ENCODE data around the gene STRADA.

STRADA gene, protein sequence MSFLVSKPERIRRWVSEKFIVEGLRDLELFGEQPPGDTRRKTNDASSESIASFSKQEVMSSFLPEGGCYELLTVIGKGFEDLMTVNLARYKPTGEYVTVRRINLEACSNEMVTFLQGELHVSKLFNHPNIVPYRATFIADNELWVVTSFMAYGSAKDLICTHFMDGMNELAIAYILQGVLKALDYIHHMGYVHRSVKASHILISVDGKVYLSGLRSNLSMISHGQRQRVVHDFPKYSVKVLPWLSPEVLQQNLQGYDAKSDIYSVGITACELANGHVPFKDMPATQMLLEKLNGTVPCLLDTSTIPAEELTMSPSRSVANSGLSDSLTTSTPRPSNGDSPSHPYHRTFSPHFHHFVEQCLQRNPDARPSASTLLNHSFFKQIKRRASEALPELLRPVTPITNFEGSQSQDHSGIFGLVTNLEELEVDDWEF

DNA sequence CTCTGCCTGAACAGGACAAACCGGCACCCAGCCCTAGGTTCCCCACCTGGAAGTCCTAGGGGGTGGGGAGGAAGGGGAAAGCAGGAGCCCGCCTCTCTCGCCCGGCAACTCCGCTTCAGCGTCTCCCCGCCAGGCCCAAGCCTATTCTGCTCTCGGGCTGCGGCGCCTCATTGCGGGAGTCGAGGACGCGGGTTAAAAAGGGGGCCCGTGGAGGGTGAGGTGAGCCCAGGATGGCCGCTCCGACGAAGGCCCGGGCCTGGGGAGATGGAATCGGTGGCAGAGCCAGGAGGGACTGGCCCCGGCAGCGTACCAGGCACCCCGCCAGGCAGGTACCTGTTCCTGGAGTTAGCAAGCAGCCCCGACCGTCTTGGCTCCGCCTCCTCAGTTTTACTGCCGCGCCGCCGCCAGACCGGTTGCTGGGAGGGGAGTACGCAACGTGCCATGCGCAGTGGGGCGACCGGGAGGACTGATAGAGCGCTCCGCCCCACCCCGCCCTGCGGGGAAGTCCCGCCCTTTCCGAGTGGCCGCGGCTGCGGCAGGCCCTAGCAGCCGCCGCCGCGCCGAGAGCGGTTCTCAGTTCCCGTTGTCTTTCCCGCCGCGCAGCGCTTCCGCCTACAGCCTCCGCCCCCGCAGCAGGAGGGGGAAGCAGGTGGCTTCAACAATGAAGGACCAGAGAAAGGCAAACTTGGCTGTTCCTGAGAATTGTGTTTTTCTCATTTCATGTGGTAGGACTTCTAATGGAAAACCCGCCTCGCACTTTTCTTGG is at the start of gene STRADA:
TSS of gene STRADA (minus strand) at position 392 of the 766 bp plus-strand sequence. CDS start 13,430 bp downstream, outside the sequence.
- peak; percentile 95 to 99 for DNase-seq (ENCODE audit: low read depth in 2 of 2)

DNA sequence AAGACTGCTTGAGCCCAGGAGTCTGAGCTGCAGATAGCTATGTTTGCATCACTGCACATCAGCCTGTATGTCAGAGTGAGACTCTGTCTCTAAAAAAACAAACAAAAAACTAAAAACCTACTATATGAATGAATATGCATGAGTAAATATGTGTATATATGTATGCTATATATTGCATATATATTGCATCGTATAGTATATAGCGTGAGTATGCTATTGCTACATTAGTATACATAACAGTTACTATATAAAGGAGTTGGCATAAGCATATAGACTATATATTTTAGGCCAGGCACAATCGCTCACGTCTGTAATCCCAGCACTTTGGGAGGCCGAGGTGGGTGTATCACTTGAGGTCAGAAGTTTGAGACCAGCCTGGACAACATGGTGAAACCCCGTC is 48.5 kb upstream of the STRADA start:
- DNase-seq (ENCODE audit: low read depth in 2 of 2), result no peak

DNA sequence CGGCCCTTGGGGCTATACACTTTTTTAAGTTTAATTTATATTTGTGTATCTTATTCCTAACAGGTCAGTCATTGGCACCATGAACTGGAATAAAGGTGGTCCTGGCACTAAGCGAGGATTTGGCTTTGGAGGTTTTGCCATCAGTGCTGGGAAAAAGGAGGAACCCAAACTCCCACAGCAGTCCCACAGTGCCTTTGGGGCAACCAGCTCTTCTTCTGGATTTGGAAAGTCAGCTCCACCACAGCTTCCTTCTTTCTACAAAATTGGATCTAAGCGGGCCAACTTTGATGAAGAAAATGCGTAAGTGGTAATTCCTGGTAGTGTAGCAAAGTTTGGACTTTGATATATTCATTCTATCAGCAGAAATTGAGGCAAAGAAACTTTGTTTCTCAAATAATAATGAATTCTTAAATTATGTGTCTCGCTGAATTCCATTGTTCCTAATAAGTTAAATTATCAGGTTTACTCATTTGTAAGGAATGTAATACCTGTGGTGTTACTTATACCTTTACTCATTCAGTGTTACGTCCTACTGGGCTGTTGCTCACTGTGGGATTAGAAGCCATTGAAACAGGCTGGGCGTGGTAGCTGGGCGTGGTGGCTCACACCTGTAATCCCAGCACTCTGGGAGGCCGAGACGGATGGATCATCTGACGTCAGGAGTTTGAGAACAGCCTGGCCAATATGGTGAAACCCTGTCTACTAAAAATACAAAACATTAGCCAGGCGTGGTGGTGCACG is 45.5 kb upstream of the STRADA start:
- DNase-seq (ENCODE audit: low read depth in 2 of 2), result no peak

DNA sequence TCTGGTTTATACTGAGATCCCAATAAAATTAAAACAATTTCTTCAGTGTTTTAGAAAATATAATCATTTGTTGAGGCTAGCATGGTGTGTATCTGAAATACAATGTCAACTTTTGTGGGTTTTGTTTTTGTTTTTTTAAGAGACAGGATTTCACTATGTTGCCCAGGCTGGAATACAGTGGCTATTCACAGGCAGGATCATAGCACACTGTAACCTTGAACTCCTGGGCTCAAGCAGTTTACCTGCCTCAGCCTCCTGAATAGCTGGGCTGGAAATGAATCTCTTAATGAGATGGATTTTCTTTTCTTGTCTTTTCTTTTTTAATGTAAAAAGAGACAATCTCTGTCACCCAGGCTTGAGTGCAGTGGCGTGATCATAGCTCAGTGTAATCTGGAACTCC is 44.5 kb upstream of the STRADA start:
- no peak for DNase-seq (ENCODE audit: low read depth in 2 of 2)

DNA sequence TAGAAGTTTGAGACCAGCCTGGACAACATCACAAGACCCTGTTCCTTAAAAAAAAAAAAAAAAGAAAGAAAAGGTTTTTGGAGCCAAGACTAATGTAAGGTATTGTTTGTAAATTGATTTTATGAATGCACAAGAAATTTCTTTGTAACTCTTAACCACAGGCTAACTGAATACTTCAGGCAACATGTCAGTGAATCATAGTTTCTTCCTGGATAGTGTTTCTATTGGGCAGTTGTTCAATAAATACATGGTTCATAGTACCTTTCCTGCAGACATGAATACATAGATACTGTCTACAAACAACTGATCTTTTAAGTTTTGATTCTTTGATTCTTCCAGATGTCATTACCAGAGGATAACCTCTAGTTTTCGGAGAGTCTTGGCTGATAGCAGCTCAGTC is 44.0 kb upstream of the STRADA start:
- DNase-seq (ENCODE audit: low read depth in 2 of 2), result no peak

DNA sequence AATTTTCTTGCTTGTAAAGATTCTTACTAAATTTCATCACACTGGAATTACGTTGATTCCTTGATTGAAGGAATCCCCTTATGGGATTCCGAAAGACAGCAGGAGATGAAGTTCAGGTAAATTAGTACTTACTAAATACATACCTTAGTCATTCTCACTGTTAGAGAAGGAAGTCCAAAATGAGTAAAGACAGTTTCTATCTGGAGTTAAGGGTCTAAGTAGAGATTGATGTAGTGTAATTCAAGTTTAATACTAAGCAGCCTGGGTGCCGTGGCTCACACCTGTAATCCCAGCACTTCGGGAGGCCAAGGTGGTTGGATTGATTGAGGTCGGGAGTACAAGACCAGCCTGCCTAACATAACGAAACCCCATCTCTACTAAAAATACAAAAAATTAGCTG is 41.9 kb upstream of the STRADA start:
- DNase-seq (ENCODE audit: low read depth in 2 of 2), result no peak

DNA sequence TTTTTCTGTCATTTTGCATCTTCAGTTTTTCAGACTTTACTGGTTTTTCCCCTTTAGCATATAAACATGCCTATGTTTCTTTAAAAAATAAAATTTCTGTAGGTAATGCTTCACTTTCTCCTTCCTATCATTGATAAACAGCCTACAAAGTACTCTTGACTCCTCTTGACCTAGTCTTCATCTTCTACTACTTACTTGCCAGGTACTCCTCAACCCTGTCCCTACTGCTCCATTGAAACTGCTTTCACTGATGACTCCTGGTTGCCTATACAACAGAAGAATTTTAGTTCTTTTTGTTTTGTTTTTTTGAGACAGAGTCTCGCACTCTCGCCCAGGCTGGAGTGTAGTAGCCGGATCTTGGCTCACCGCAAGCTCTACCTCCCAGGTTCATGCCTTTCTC is 39.3 kb upstream of the STRADA start:
- DNase-seq (ENCODE audit: low read depth in 2 of 2), result no peak

DNA sequence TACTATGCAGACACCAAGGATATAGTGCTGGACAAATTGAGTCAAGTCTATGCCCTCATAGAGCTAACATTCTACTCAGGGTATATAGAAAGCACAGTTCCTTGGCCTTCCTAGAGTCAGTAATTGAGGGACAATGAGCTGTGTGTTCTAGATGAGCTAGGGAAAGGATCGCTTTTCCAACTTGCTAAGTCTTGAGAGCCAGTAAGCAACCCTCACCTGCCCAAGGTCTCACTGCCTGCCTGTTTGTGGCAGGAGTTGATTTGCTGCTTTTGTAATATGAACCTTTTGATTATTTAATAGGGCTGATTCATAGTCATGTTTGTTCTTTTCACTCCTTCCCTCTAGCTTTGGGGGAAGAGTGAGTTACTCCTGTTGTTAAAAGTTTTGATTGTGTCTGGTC is 38.9 kb upstream of the STRADA start:
- DNase-seq (ENCODE audit: low read depth in 2 of 2), result no peak

DNA sequence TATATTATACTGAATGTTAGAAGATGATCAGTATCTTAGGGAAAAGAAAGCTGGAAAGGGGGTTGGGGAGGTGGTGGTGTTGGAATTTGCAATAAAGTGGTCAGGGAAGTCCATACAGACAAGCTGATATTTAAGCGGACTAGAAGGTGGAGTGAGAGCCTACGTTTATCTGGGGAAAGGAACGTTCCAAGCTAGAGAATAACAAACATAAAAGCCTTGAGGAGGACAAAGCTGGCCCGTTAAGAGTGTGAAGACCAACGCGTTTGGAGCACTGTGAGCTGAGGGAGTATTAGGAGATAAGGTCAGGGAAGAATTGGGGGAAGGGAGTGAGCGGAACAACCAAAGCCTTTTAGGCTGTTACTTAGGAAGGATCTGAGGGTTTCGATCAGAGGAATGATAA is 33.8 kb upstream of the STRADA start:
- no peak for DNase-seq (ENCODE audit: low read depth in 2 of 2)

DNA sequence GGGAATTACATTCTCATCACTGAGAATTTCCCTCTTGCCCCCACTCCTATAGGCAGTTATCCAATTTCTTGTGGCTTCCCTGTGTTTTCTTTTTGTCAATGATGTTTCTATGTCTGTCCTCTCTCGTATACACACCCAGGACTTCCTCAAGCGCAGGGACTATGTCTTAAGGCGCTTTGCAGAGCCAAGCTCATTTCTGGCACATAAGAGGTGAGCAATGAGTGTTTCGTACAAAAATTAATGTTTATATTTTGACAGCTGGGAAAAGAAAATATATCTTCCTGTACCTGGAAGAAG is 33.3 kb upstream of the STRADA start:
- no peak for DNase-seq (ENCODE audit: low read depth in 2 of 2)

DNA sequence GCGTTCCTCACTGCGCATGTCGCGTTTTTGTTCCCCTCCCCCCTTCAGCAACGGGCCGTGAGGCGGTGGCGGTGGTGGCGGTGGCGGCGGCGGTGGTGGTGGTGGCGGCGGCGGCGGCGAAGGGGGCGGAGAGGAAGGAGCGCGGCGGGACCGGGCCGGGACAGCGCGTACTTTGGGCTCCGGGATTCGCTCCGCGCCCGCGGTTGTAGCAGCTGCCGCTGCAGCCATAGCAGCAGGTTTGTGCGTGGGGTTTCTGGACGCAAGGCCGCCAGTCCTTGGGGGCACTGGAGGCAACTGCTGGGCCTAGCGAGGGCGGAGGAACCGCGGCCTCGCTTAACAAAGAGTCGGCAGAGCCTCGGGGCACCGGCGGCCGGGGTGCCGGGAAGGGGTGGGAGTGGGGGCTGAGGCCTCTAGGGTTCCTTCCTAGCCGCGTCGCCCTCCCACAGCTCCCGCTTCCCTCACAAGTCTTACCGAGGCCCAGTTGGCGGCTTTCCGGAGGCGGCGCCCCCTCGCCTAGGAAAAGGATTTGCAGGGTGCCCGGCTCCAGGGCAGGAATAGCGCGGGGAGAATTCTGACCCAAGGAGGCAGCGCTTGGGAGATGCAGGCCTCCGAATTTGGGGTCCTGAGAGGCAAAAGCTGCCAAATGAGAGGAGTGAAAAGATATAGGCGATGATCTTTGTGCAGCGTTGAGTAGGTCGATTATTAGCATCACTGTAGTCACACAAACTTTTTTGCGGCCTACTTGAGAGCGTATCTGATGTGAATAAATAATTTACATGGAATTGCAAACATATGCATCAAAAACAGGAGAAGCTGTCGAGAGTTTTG is 32.8 kb upstream of the STRADA start, which contains the start of gene DDX42:
TSS of gene DDX42 (plus strand) at position 30 of the 828 bp plus-strand sequence. CDS start 12,880 bp downstream, outside the sequence.
- DNase-seq (ENCODE audit: low read depth in 2 of 2), result peak in 1 of 2 donors; percentile 83

DNA sequence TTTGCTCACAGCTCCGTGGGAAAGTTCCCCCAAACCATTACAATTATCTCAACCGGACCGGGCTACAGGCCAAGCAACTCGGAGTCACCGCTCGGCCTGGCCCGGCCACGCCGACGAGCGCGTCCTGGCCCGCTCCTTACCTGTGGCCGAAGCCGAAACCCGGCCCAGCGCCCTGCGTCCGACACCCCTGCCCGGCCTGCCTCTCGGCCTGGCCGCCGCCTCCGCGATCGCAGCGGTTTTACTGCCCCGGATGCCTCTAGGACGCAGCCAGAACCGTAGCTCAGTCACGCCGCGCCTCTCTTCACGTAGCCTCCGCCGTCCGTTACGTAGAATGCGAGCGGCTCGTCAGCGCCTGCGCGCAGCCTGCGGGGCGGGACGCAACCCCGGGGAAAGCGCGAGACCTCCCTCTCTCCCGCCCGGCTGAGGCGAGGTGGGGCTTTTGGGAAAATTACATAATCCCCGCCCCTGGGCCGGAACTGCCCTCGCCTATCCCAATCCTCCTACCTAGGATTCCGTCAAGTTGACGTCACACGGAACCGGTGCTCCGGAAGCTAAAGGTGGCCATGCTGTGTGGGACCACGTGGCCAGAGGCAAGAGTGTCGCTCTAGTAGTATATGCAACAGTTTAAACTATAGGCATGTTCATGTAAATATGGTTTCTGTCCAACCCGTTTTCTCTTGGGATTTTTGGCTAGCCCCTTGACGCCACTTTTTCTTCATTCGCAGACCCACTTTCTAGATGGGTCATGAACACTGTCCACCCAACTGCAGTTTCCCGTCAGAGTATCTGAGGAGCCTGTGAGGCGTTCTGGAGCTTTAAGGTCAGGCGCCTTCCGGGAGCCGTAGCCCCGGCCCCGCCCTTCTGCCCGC is 31.9 kb upstream of the STRADA start, which contains the start of gene CCDC47:
TSS of gene CCDC47 (minus strand) at position 326 of the 869 bp plus-strand sequence. CDS start 7,422 bp downstream, outside the sequence.
- peak; percentile 94 to 95 for DNase-seq (ENCODE audit: low read depth in 2 of 2)

DNA sequence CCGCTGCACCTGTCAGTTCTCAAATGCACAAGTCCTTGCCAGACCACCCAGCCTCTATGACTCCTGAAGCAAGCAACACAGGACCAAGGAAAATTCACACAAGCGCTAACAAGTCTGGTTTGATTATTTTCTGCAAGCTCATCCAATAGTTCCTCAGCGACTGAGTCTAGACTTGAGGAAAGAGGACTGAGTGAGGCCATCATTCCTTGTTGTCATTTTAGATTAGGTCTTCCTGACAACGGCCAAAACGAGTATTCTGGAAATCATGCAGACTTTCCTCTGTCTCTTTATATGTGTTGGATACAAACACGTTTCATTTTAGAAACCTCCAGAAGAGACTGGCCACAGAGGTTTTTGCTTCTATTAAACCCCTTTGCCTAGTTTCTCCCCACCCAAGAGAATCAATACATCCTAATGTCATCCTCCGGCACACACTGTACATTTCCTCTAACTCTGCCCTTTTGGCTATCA is 31.2 kb upstream of the STRADA start:
- no peak for DNase-seq (ENCODE audit: low read depth in 2 of 2)

DNA sequence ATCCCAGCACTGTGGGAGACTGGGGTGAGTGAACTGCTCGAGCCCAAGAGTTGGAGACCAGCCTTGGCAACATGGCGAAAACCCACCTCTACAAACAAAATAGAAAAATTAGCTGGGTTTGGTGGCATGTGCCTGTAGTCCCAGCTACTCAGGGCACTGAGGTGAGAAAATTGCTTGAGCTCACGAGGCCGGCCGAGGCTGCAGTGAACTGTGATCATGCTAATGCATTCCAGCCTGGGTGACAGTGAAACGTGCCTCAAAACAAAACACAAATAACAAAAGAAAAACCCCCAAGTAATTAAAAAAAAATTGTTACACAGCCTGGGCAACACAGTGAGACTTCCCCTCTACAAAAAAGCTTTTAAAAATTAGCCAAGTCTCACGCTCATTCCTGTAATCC is 26.8 kb upstream of the STRADA start:
- DNase-seq (ENCODE audit: low read depth in 2 of 2), result no peak

DNA sequence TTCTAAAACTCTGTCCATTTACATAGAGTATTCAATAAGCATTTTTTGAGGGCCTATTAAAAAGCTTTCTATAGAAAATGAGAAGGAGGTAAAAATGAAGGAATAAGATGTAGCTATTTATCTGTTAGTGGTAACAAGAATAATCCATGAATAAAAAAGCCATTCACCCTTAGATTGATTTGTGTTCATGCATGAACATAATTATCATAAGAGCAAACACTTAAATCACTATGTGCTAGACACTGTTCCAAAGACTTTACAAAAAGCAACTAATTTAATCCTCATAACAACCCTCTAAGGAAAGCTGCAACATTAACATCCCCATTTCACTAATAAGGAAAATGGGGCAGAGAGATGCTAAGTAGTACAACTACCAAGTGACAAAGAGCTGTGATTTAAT is 25.2 kb upstream of the STRADA start:
- DNase-seq (ENCODE audit: low read depth in 2 of 2), result no peak

DNA sequence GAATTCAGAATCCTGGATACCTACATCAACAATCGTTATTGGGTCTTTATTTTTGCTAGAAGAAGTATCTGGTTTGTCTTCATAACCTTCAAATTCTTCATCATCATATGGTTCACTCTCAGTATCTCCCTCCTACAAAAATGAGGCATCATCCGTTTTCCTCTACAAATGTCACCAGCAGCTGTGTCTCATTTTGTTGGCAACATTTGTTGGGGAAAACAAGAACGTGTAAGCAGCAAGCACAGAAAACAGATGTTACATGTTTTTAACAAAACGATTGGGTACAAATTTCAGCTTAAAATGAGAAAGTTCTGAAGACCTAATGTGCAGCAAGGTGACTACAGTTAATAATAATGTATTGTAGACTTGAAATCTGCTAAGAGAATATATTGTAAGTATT is 23.1 kb upstream of the STRADA start:
- DNase-seq (ENCODE audit: low read depth in 2 of 2), result no peak

DNA sequence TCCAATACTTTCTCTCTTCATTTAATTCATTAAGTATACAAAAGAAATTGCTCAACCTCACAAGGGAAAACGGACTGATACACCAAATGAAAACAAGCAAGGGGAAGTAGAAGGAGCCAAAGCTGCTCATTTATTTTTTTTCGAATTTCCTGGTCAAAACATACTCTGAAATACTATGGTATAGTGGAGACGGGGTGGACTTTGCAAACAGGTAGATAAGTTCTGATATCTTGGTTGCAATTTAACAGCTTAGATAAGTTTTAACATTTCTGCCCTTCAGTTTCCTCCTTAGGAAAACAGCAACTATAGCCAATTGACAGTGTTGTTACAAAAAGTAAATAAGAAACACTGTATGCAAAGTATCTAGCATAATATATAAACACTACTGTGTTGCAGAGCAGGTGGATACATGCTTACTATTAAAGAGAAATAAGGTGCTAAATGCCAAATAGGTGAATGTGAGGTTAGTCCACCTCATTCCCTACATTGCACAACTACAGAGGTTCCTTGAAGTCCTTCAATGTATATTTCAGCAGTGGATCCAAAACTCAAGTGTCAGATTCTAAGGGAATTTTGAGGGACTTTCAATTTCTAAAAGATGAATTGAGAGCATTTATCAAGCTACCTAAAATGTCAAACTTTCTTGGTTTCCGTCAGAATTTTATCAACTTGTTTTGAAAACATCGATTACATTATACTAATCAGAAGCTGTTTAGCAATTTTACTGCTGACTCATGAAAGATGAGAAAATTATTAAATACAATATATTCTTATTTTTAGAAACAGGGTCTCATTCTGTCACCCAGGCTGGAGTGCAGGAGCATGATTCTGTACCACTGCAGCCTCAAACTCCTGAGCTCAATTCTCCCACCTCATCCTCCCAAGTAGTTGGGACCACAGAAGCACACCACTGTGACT is 20.8 kb upstream of the STRADA start:
- no peak for DNase-seq (ENCODE audit: low read depth in 2 of 2)

DNA sequence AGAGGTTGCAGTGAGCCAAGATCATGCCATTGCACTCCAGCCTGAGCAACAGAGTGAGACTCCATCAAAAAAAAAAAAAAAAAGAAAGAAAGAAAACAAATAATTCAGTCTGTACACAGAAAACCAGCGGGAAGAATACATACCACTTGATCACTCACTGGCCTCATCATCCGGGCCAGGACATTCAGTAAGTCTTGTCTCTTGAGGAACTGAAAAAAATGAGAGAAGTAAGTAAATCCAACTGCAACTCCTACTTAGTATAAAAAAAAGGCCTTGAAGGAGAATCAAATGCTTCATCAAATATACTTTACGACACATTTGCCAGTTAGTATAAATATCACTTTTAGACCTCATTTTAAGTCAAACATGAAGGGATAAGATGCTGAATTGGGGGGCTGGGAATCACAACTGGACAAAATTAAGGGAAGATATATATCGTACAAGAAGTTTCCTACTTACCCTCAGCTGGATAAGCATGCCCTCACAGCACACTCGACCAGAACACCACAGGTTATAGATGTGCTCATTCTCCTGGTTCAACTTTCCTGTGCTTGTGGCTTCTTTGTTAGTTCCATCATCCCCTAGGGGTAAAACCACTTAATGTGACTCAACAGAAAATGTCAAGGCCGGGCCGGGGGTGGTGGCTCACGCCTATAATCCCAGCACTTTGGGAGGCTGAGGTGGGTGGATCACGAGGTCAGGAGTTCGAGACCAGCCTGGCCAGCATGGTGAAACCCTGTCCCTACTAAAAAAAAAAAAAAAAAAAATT is 19.4 kb upstream of the STRADA start:
- DNase-seq (ENCODE audit: low read depth in 2 of 2), result no peak
